22Rv1 (cell line): ENCODE measurements around the gene SCO1.

Source experiments
- H3K27ac ChIP-seq: fragments of 450-650 bp; 2 replicates; pipeline ENCODE4 v1.5.1; 2017
- ZFX ChIP-seq: fragments of 450-650 bp; IDR thresholded peaks from 2 replicates; pipeline ENCODE4 v1.6.1; 2017; ENCODE audit warnings: antibody characterized with exemption, borderline replicate concordance
- TF ChIP-seq, protein P1 (sequence below): fragments of 450-650 bp; IDR thresholded peaks from 2 replicates; pipeline ENCODE4 v1.5.1; 2017; ENCODE audit warnings: mild to moderate bottlenecking

Gene SCO1

DNA sequence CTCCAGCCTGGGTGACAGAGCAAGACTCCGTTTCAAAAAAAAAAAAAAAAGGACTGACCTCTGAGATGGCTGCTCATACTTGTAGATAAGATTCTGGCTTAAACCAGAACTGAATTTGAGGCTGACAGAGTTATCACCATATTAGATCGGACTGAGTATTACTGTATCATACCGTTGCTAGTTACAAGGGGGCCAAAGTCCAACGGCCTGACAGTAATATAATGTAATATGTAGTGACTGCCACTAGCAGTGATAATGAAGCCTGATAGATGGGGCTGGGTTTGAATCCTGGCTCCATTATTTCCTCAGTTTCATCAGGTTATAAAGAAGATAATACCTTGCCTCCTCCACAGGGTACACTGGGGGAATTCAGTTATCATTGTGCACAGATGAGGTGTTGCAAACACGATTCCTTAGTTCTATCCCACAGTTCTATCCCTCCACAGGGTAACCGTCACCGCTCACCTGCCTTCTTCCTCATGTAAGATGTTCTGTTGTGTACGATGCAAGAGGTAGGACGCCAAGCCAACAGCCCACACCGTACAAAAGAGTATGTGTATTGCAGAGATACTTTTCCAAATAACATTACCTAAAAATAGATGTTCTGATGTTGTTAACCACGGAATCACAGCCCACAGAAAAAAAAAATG is 27.3 kb upstream of the SCO1 start:
- no peak overlapping the region for H3K27ac ChIP-seq
- TF ChIP-seq, protein P1, sequence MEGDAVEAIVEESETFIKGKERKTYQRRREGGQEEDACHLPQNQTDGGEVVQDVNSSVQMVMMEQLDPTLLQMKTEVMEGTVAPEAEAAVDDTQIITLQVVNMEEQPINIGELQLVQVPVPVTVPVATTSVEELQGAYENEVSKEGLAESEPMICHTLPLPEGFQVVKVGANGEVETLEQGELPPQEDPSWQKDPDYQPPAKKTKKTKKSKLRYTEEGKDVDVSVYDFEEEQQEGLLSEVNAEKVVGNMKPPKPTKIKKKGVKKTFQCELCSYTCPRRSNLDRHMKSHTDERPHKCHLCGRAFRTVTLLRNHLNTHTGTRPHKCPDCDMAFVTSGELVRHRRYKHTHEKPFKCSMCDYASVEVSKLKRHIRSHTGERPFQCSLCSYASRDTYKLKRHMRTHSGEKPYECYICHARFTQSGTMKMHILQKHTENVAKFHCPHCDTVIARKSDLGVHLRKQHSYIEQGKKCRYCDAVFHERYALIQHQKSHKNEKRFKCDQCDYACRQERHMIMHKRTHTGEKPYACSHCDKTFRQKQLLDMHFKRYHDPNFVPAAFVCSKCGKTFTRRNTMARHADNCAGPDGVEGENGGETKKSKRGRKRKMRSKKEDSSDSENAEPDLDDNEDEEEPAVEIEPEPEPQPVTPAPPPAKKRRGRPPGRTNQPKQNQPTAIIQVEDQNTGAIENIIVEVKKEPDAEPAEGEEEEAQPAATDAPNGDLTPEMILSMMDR: no peak
- no peak for TF ChIP-seq ZFX

DNA sequence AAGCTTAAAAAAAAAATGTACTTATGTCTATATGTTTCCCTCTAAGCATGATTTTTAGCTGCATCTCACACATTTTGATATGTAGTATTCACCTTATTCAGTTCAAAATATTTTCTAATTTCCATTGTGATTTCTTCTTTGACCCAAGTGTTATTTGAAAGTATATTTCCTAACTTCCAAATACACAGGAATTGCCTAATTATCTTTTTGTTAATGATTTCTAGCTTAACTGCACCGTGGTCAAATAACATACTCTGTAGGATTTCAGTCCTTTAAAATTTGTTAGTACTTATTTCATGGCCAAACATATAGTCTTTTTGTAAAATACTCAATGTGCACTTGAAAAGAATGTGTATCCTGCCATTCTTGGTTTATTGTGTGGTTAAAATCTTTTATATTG is 21.2 kb upstream of the SCO1 start:
- TF ChIP-seq, protein P1: no peak
- TF ChIP-seq ZFX: no peak
- H3K27ac ChIP-seq: no peak overlapping the region

DNA sequence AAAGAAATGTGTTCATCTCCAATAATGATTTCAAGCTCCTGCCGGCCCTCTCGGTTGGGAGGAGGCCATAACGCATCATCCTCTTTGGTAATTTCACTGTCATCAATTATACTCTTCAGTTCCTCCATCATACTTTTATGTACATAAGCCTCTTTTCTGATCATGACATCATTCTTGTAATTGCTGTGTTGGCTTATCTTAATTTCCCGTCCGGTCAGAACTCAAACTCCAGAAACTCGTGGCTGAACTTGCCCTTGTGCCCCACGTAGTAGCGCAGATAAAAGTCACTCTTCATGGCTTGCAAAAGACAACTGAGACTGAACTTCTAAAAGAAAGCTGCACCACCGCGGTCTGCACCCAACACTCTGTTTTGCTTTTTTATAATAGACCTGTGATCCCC is 18.9 kb upstream of the SCO1 start:
- TF ChIP-seq, protein P1: no peak
- no peak for TF ChIP-seq ZFX
- no peak overlapping the region for H3K27ac ChIP-seq

DNA sequence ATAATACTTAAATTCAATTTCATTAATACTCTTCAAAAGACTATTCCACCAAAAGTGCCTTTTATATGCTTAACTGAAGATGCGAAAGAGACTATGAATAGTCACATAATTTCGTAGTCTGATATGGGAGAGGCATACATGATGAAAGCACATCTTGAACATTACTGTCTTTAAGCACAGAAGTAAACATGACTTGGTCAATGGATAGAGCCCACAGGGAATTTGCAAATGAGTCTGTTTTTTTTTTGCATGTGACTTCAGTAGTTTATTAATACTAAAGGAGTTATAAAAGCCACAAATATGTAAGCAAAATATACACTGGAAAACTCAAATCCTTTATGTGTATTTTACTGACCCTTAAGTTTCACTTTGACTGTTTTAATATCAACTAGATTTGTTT is 16.0 kb upstream of the SCO1 start:
- H3K27ac ChIP-seq: no peak overlapping the region
- no peak for TF ChIP-seq ZFX
- TF ChIP-seq, protein P1: no peak

DNA sequence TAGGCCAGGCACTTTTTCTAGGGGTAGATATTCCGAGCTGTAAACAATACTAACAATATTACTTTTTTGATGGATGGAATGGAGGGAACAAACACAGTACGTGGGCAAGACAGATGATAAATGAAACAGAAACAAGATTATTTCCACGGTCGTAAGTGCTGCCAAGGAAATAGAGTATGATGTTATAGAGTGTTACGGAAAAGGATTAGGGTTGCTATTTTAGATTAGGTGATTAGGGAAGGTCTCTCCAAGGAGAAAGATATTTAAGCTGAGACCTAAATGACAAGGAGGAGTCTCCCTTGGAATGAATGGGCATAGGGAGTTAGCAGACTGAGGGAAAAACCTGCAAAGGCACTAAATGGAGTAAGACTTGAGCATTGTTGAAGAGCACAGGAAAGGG is 8.4 kb upstream of the SCO1 start:
- H3K27ac ChIP-seq: no peak overlapping the region

DNA sequence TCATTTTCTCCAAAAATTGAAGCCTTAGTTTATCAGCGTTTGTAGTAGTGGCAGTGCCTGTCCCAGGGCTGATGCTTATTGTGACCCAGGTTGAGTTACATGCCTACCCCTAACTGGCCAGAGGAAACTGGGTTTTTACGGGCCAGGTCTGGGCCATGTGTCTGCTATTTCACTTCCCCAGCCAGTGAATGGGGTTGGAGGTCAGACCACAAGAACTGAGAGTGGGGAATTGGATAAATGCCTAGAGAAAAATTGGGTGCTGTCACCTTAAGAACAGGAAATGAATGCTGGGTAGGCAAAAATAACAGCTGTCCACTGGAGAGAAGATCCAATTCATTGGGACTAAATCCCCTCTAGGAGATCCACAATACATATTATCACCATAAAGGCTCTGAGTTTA is 5.2 kb upstream of the SCO1 start:
- TF ChIP-seq, protein P1: no peak
- no peak for TF ChIP-seq ZFX
- H3K27ac ChIP-seq: no peak overlapping the region

More for the DNA sequence above, 8.4 kb upstream of the SCO1 start:
- TF ChIP-seq, protein P1: no peak
- no peak for TF ChIP-seq ZFX

DNA sequence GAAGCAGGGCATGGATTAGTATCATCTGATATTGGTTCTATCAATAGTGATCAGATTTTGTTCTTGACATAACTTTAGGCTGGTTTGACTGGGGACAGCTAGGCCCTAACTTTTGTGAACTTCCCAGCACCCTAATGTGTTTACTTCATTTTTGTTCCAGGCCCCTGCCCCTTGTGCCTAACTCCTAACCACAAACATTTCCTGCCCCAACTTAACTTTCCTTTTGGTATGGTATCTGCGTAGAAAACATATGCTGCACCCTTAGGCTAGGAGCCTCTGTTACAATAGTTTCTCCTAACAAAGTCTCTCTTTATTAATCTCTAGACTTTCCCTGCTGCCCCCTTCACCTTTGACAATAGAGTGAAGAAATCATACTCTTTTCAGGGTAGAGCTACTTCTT is 2.5 kb upstream of the SCO1 start:
- H3K27ac ChIP-seq: no peak overlapping the region
- TF ChIP-seq, protein P1: no peak
- TF ChIP-seq ZFX: no peak
